Chondrocyte (in vitro differentiated cells): ENCODE data around the gene UBE2D4. TPM values are rescaled to one million over a fixed set of nuclear protein-coding genes. Genes with fewer than 3 reads are reported as not detected.
"Not testable (repeated sequence)": the region's sequence is repeated elsewhere in the genome, so short reads cannot be mapped to it uniquely, and the experiment has no call there.

ENCODE experiments used
- DNase-seq: peaks from one replicate; pipeline ENCODE4 v3.0.0; 2021; ENCODE audit warnings: mixed read lengths, low spot score
- H3K27ac Mint-ChIP-seq: one replicate; pipeline ENCODE4 v1.8.0; 2021; ENCODE audit warnings: mild to moderate bottlenecking, moderate library complexity, mixed read lengths; ENCODE audit not compliant: unreplicated experiment
- H3K27me3 Mint-ChIP-seq: 2 replicates; pipeline ENCODE4 v1.8.0; 2021; ENCODE audit warnings: low read depth, mixed read lengths
- H3K36me3 Mint-ChIP-seq: 2 replicates; pipeline ENCODE4 v1.8.0; 2021; ENCODE audit warnings: low read depth, mixed read lengths
- H3K4me1 Mint-ChIP-seq: 2 replicates; pipeline ENCODE4 v1.8.0; 2021; ENCODE audit warnings: low read depth, mild to moderate bottlenecking, mixed read lengths
- H3K4me3 Mint-ChIP-seq: one replicate; pipeline ENCODE4 v1.8.0; 2021; ENCODE audit warnings: mild to moderate bottlenecking, moderate library complexity, mixed read lengths; ENCODE audit not compliant: unreplicated experiment
- H3K9me3 Mint-ChIP-seq: 2 replicates; pipeline ENCODE4 v1.8.0; 2021; ENCODE audit warnings: low read depth, mixed read lengths
- total RNA-seq: library from RNA; stranded (reverse); gene quantifications from 3 replicates; pipeline ENCODE4 v1.2.1, GENCODE V29; 2021

The UBE2D4 gene
- total RNA-seq, 1 donor from 2014 or later: 22.5 TPM

DNA sequence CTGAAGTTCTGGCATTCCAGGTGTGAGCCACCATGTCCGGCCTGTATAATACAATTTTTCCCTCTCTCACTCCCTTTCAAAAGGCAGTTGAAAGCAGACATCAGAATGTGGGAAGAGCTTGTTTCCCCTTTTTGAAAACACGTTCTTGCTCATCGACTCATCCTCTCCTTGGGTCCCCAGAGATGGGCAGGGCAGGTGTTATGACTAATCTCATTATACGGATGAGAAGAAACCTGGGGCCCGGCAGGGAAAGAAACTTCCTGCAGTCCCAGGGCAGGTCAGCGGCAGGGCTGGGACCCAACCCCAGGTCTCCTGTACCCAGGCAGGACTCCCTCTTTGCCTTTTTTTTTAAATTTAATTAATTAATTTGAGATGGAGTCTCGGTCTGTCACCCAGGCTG is 66.7 kb downstream of the UBE2D4 start:
- not testable (repeated sequence) for H3K4me3 Mint-ChIP-seq, H3K9me3 Mint-ChIP-seq, DNase-seq, H3K4me1 Mint-ChIP-seq, H3K27ac Mint-ChIP-seq, H3K27me3 Mint-ChIP-seq, H3K36me3 Mint-ChIP-seq

DNA sequence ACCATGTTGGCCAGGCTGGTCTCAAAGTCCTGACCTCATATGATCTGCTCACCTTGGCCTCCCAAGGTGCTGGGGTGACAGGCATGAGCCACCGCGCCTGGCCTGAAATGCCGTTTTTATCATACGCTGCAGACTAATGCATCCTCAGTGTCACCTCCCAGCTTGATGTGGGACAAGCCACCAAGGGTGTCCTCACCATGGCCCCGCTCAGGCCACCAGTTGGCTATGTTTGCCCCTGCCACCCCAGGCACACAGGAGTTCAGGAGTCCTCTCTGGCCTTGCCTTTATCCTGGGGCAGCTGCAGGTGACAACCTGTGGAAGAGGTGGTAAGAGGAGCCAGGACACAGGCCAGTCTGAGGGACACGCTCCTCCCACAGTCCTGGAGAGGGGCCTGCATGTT is 68.4 kb downstream of the UBE2D4 start:
- not testable (repeated sequence) for DNase-seq, H3K27ac Mint-ChIP-seq, H3K4me1 Mint-ChIP-seq, H3K9me3 Mint-ChIP-seq, H3K4me3 Mint-ChIP-seq, H3K27me3 Mint-ChIP-seq, H3K36me3 Mint-ChIP-seq

DNA sequence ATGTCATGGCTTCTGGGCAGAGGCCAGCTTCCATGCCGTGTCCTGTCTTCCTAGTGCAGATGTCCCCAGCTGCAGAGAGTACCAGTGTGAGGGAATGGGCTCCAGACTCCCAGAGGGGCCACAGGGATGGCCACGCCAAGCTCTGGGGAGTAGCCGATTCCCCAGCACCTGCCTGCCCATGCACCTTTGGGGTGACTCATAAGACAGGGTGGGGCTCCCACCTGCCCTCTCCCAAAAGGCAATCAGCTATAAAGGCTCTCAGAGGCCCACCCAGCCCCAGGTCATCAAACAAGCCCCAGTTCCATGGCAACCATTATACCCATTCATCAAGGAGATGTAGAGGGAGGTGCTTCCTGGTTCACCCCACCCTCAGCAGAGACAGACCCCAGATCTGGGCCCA is 71.3 kb downstream of the UBE2D4 start, which contains the start of gene SPDYE1:
TSS of gene SPDYE1 (plus strand) at position 366 of the 400 bp plus-strand sequence. CDS start 2,053 bp downstream, outside the sequence.
- H3K27ac Mint-ChIP-seq, H3K36me3 Mint-ChIP-seq, DNase-seq, H3K4me1 Mint-ChIP-seq, H3K27me3 Mint-ChIP-seq, H3K4me3 Mint-ChIP-seq, H3K9me3 Mint-ChIP-seq: not testable (repeated sequence)

Other genes starting within 250 kb of the UBE2D4 start
- 31.4 to 36.6 TPM (median 33.5 TPM) in 3 replicates for gene COA1, start 196.9 kb upstream of the UBE2D4 start, total RNA-seq
- 27.2 to 53.8 TPM (median 48.9 TPM) in 3 replicates for gene BLVRA, start 167.8 kb upstream of the UBE2D4 start, total RNA-seq
- gene MRPS24, start 56.9 kb upstream of the UBE2D4 start, total RNA-seq: 70.2 to 76.9 TPM (median 72.9 TPM) in 3 replicates
- gene URGCP, start 19.8 kb upstream of the UBE2D4 start, total RNA-seq: 24.4 to 31.3 TPM (median 25.4 TPM) in 3 replicates
- gene SPDYE1, start 71.5 kb downstream of the UBE2D4 start, total RNA-seq: not detected in 3 replicates
- gene DBNL, start 118.3 kb downstream of the UBE2D4 start, total RNA-seq: 95.5 to 115 TPM (median 97.1 TPM) in 3 replicates
- 0.25 to 0.41 TPM in 2 of 3 replicates, not detected in the other for gene PGAM2, start 139.1 kb downstream of the UBE2D4 start, total RNA-seq
- 14.3 to 19.0 TPM (median 15.5 TPM) in 3 replicates for gene POLM, start 156.1 kb downstream of the UBE2D4 start, total RNA-seq
- gene AEBP1, start 177.9 kb downstream of the UBE2D4 start, total RNA-seq: 242 to 422 TPM (median 412 TPM) in 3 replicates
- 49.2 to 64.5 TPM (median 57.3 TPM) in 3 replicates for gene POLD2, start 197.1 kb downstream of the UBE2D4 start, total RNA-seq
- not detected in 3 replicates for gene MYL7, start 214.9 kb downstream of the UBE2D4 start, total RNA-seq